GM21576 (cell line): ENCODE data around the gene PAEP.
"Not testable (repeated sequence)": the region's sequence is repeated elsewhere in the genome, so short reads cannot be mapped to it uniquely, and the experiment has no call there.

Source experiments
- ATAC-seq: cut with Tn5 transposase; IDR thresholded peaks from one replicate; pipeline ENCODE4 v1.9.1; 2021; ENCODE audit warnings: mild to moderate bottlenecking, moderate library complexity; ENCODE audit not compliant: unreplicated experiment

PAEP gene

DNA sequence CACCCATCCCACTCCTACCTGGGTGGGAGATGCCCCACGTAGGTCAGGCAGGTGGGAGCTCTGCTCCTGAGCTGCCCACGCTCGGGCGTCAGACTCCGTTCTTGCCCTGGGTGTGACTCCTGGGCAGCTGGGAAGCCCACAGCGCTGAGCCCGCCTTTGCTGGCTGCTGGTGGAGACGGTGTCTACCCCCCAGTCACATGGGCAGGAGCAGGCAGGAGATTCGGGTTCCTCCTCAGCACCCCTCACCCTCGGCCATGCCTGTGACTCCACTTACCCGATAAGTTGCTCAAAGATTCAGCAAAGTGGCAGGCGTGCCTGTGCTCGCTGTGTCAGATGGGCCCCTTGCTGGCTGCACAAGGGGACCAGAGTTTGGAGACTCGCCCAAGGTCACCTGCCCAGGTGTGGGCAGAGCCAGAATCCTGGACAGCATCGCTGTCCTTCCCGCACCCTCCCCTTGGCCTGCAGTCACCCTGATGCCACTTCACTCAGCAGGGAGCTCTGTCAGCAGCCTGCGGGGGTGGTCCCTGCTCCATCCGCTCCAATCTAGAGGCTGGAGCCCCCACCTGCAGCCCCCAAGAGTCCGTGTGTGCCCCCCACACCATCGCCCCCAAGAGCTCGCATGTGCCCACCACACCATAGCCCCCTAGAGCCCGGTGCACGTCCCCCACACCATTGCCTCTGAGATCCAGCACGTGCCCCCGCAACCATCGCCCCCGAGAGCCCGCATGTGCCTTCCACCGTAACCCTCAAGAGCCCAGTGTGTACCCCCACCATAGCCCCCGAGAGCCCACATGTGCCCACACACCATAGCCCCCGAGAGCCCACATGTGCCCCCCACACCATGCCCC lies 36.1 kb upstream of the PAEP start:
- ATAC-seq = no peak

DNA sequence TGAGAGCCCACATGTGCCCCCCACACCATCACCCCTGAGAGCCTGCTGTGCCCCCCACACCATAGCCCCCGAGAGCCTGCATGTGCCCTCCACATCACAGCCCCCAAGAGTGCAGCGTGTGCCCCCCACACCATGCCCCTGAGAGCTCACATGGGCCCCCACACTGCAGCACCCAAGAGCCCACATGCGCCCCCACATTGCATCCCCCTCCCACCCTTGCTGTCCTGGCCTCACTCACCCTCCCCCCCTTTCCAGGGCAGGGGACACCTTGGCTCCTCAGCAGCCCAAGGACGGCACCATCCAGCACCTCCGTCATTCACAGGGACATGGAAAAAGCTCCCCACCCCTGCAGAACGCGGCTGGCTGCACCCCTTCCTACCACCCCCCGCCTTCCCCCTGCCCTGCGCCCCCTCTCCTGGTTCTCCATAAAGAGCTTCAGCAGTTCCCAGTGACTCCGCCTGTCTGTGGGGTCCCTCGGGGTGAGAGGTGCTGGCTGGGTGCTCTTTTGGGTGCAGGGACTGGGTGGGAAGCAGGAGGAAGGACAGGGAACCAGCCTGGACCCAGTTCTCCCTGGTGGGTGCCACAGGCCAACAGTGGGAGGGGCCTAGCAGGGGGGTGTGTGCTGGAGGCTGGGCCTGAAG lies 35.3 kb upstream of the PAEP start:
- no peak for ATAC-seq

DNA sequence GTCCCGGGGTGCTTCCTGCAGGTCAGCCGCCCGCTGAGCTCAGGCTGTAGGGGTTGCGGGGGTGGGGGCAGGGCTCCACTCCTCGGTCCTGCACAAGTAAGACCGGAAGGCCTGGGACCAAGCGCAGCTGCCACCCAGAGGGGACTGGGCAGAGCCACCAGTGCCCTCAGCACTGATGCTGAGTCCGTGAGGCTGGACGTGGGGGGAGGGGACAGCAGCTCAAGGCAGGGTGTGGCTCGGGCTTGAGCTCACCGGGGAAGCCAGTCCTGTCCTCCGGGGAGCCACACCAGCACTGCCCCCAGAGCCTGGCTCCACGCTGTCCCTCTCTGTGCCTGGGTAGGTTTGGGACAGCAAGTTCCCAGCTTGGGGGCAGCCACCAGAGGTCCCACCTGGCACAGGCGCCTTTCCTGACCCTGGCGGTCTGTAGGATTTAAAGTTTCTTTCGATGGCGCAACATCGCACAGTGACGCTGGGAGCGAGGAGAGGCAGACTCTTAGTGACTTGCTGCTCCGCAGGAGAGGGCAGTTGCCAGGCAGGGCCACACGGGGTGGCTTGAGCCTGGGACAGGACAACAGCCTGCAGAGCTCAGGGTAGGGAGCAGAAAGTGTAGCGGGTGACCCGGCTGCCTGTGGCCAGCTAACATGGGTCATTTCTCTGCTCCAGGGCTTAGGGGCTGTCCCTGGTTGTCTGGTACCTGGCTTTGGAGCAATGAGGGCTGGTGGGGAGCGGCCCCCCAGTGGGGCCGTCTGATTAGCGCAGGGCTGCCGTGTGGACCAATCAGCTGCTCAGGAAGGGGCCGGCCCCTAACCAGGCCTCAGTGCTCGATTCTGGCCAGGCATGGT lies 34.6 kb upstream of the PAEP start:
- no peak for ATAC-seq

DNA sequence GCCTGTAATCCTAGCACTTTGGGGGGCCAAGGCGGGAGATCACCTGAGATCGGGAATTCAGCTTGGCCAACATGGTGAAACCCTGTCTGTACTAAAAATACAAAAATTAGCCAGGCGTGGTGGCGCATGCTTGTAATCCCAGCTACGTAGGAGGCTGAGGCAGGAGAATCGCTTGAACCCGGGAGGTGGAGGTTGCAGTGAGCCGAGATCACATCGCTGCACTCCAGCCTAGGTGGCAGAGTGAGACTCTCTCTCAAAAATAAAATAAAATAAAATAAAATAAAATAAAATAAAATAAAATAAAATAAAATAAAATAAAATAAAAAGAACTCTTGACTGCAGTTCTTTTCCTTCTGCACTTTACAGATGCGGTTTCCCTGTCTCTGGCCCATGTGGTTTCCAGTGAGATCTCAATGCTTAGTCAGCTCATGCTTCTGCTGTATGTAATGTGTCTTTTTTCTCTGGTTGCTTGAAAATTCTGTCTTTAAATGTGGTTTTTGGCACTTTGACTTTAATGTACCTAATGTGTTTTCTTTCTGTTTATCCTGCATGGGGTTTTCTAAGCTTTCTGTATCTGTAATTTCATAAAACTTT lies 32.6 kb upstream of the PAEP start:
- ATAC-seq = not testable (repeated sequence)

DNA sequence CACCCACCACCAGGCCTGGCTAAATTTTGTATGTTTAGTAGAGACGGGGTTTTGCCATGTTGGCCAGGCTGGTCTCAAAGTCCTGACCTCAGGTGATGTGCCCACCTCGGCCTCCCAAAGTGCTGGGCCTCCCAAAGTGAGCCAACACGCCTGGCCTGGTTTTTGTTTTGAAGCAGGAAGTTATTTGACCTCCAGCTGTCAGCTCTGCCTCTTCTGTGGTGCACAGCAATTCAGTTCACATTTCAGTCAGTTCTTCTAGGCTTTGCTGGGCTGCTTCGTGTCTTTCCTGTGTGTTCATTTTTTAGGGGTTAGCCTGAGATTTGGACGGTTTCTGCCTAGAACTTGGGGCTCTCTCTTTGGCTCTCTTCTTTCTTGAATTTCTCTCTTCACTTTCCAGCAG lies 31.4 kb upstream of the PAEP start:
- no peak for ATAC-seq

DNA sequence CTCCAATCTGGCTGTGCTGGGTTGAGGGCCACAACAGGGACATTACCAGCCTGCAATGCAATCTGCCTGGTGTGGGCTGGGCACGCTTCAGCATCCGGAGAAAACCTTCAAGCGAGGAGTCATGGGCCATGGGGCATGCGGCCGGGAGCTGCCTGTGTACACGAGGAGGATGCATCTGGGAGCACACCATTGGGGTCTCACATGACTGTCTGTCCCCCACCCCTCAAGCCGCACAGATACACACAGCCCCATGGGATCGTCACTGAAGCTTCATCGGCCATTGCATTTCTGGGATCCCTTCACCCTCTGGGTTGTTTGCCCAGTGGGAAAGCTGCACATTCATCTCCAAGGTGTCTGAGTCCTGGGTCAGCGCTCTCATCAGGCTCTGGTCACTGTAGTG lies 30.5 kb upstream of the PAEP start:
- ATAC-seq = no peak

DNA sequence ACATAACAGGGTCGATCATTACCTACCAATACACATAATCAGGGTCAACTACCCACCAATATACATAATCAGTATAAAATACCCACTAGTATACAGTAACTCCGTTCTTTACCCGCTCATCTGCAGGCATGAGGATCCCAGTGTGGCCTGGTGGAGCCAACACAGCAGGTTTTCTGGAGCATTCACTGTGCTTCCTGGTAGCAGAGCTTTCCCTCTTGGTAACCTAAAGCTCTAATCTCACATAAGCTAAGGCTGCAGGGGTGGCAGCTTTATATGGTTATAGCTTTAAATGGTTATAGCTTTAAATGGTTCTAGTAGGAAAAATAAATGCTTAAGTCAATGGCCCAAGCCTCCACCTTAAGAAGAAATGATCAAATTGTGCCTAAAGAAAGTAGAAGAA lies 28.4 kb upstream of the PAEP start:
- no peak for ATAC-seq

DNA sequence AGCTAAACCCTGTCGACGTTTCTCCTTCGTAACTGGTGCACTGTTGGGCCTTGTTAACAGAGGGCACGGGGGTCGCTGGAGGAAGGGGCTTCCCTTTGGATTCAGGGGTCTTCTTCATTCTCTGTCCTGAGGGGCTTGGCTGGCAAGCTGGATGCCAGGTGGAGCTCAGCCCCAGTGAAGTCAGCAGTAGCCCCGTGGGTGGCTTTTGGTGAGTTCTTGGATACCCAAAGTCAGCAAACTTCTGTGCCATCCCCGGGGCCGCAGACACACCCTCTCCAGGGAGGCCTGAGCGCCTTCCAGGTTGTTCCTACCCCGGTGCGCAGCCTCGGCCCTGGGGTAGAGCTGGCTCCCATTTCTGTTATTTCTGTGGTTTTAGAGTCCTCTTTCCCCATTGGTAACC lies 27.9 kb upstream of the PAEP start:
- no peak for ATAC-seq

DNA sequence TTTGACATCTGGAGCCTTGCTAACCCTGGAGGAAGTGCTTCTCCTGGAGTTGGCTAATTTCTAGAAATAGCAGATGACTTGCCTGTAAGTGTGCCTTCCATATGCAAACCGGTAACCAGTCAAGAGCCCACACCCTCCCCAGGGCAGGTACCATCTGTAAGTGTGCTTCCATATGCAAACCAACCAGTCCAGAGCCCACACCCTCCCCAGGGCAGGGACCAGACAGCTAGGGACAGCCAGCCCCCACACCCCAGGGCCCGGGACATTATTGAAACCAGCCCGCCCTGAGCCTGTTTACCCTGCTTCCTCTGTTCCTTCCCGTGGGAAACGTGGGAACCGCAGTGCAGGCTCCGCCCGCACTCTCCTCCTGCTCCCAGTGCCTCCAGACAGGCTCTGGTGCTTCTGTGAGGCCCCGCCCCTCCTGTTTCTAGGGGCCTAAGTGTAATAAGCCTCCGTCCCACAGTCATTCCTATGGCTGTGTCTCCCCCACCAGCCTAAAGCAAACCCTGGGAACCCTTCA lies 27.3 kb upstream of the PAEP start:
- ATAC-seq = not testable (repeated sequence)

DNA sequence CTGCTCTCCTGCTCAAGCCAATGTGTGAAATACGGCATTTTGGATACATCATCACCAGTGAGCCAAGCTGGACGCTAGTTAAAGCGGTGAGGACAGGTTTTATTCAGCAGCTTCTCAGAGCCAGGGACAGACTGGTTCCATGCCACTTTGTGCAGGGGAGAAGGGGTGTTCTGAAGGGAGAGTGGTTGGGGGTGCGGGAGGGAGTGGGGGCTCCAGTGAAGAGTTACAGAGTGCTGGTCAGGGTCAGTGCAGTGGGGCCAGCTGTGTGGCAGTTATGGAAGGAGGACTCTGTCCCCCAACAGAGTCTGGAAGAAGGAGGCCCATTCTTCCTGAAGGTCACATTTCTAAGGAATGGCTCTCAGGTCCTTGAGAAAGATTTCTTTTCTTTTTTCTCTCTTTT lies 26.7 kb upstream of the PAEP start:
- not testable (repeated sequence) for ATAC-seq

DNA sequence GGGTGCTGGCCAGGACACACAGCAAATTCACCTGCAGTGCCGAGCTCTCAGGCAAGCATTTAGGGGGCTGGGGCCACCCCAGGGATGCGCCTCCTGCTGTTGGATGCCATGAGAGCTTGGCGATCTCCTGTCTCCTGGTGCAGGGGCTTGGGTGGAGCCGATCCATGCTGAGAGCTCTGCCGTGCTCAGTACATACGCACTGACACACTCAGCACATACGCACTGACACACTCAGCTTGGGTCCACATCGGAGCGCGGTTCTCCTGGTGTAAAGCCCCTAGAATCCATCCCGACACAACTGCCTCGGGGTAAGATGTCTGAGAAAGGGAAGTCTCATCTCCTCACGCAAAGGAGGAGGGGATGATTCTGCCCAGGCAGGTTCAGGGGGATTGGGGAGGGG lies 25.9 kb upstream of the PAEP start:
- not testable (repeated sequence) for ATAC-seq

DNA sequence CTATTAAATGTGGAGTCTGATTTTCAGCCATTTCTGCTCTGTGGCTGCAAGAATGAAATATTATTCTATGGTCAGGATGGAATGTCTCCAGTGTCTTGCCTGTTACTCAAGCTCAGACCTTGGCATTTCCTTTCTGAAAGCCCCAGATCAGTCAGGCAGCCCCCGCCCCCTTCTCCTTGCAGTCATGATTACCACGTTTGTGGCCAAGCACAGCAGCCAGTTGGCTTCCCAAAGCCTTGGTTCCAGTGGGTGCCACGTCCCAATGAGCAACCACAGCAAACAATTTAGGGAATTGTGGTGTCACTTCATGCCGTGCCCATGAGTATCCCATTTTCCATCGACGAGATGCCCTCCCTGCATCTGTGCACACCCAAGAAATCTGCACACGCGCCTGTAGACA lies 25.3 kb upstream of the PAEP start:
- ATAC-seq = no peak

DNA sequence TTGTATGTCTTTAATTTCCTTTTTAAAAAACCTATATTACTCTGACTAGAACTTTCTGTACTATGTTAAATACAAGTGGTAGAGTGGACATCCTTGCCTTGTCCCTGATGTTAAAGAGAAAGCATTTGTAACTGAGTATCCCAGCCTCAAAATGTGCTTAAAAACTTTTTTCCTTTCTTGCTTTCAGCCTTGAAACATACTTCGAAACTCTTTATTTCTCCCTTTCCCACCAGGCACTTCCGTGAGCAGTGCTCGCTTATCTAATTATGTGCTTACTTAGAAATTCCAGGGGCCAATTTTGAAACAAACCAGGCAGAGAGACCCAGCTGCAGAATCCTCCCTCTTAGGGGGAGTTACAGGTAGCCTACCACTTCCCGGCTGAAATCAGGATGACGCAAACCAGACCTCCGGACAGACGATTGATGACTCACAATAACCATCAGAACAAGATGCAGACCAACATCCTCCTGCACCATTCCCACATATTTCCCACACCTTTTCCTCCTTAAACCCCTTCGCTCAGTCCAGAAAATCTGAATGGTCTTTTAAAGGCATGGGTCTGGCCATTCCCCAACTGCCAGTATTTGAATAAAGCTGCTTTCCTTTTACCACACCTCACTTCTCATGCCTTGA lies 18.2 kb upstream of the PAEP start:
- ATAC-seq = not testable (repeated sequence)

DNA sequence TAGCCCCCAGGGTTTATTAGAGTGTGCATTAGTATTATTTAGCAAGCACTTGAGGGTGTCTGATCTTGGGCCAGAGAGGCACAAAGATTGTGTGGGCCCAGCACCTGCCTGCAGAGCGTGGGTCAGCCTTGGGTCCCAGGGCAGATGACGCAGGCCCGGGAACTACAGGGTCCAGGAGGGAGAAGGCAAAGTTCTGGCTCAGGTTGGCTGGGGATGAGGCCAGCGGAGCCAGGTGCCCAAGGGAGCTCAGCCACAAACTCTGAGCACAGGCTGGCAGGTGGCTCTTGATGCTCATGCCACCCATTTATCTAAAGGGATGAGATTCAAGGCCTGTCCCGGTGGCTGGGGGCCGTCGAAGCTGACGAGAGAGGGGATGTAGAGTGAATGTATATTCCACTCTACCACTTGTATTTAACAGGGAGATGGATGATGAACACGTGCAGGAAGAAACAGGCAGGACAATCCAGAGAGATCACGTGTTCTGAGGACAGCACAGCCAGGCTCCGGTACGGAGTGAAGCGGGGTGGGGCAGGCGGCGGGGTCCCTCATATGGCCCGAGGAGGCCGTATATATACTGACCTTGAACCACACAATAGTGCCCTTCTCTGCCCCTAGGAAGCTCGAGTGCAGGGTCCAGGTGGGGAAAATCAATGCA lies 16.4 kb upstream of the PAEP start:
- no peak for ATAC-seq

DNA sequence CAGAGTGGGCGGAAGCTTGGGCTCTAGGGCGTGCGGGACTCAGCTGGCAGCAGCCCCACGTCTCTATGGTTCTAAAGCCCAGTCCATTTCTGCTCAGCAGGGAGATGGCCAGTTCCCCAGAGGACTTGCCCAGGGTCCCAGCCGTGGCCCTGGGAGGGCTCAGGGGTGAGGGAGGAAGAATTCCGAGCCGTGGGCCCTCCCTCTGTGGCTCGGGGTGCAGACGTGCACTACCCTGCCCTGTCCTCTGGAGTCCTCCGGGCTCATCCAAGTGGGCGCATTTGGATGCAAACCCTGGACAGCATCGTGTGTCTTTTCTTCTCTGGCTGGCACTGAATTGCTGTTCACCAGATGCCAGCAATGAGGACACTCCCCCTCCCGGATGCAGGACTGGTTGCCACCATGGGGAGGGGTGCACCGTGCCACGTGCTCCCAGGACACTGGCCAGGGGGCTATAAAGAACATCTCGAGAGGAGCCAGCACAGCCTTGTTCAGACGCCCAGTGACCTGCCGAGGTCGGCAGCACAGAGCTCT lies 15.8 kb upstream of the PAEP start, which contains the start of gene OBP2A:
TSS of gene OBP2A (plus strand) at position 481 of the 531 bp plus-strand sequence. CDS start 55 bp downstream, outside the sequence.
- ATAC-seq = not testable (repeated sequence)

DNA sequence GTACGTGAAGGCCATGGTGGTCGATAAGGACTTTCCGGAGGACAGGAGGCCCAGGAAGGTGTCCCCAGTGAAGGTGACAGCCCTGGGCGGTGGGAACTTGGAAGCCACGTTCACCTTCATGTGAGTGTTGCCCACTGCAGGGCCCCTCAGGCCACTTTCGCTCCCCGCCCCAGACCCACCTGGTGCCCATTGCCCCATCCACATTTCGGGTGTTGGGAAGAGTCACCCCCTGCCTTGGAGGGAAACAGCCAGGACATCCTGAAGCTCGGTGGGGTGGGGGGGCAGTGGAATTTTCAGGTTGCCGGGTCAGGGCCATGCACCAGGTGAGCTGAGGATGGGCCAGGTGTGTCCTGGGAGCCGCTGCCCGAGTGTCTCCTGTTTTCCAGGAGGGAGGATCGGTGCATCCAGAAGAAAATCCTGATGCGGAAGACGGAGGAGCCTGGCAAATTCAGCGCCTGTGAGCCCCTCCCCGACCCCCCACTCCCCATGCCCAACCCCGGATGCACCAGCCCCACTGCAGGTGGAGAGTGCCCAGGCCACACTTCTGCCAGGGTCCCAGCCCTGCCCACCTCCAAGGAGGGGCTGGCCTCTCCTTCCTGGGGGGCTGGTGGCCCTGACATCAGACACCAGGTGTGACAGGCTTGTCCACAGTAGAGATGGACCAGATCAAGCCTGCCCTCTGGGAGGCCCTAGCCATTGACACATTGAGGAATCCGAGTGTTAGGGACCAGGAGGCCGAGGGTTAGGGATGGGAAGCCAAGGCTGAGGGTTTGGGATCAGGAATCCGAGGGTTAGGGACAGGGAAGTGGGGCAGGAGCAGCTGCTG lies 14.6 kb upstream of the PAEP start:
- not testable (repeated sequence) for ATAC-seq

DNA sequence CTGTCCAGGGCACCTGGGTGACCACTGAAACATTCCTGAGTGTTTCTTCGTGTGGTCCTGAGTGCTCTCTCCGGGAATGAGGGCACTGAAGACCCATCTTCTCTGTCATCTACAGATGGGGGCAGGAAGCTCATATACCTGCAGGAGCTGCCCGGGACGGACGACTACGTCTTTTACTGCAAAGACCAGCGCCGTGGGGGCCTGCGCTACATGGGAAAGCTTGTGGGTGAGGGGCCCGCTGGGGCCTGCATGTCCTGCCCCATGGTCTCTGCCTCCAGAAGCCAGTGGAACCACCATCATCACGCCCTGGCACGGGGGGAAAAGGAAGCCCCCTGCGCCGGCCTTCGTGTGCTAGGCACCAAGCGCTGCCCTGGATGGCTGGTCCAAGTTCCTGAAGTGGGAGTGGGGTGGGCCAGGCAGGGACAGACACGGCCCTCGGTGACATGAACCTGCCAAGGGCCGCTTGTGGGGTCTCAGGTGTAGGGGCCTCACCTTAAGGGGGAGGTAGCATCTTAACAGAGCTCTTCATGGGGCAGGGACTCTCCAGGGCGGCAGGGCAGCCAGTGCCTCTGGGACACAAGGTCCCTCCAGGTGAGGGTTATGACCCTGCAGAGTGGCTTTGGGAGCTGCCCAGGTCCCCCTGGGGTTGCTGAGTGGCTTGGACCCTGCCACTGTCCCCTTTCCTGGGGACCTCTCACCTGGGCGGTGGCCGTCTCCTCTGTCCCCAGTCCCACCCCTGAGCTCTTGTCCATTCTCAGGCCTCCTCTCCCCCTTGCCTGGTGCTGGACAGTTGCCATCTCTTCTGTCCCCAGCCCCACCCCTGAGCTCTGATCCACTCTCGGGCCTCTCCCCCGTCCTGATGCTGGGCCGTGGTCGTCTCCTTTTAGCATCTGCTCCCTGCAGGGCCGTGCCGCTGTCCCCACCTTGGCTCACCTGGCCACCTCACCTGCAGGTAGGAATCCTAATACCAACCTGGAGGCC lies 13.5 kb upstream of the PAEP start:
- no peak for ATAC-seq
